HK-2 (cell line): ENCODE data around the gene KNCN.

Experiments used
- DNase-seq: peaks from one replicate; pipeline ENCODE4 v3.0.0-alpha.2; 2018; ENCODE audit not compliant: unreplicated experiment

Gene KNCN

GRCh38 chr1:46523496-46524353, 27.7 kb downstream of the KNCN start:
- DNase-seq, result no peak

GRCh38 chr1:46522969-46523320, 28.5 kb downstream of the KNCN start:
- DNase-seq, result no peak

DNA sequence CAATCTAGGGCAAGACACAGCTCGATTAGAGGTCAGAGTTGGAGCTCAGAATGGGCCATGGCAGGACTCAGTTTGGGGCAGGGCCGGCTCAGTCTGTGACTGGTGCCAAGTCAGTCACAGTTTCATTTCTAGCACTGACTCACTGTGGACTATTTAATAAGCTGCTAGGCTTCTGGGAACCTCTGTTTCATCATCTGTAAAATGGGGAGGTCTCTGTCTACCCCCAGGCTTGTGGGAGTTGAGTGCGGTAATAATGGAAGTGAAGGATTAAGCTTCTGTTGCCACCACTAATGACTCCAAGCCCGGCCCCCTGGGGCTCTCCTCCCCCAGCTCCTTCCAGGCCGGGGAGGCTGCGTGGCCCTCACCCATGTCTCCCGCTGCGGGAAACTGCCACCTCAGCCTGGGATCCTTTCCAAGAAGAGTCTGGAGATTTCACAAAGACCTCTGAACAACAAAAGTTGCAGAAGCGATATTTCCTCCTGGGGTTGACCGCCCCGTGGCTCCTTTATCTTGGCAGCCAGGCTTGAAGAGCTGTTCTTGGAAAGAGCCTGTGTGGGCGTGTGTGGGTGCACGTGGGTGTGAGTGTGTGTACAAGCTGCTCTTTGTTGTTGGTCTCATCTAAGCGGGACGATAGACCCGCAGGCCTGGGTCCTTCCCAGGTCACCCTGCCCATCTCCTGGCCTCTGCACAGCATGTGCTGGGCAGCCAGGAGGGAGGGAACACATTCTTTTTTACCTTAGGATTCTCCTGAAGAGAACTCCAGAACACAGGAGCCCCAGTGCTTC, 29.1 kb downstream of the KNCN start:
- peak; percentile 88 for DNase-seq

DNA sequence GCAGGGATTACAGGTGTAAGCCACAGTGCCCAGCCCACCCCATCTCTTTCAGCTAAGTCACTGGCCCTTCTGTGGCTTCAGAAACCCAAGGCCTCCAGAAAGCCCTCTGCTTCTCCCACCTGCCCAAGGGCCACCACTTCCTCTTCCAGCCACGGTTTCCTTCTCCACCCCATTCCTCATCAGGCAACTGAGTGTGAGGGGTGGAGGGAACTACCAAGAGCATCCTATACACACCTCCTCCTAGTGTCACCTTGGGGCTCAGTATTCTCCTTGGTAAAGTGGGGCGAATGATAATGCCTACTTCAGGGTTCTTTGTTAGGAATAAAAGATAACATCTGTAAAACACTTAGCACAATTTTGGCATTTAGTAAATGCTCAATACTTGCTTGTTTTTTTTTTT, 30.0 kb downstream of the KNCN start:
- no peak for DNase-seq

- peak; percentile 95 for DNase-seq
Observed at GRCh38 chr1:46520063-46520911, 31.2 kb downstream of the KNCN start.

DNA sequence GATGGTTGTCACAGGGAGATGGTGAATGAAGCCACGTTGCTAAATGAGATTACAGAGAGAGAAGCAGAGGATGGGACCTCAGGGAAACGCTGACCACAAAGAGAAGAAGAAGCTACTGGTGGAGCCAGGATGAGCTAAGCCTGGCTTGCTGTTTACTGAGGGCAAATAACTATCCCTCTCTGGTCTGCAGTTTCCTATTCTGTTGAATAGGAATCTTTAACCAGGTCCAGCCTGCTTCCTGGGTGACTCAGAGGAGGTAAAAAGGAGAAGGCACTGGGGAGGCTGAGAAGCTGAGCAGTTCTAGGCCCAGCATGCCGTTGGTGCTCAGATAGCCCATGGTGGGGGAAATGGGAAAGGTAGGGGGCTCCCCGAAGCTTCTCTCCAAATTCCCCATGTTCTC, 32.2 kb downstream of the KNCN start:
- no peak for DNase-seq

GRCh38 chr1:46517932-46518498, 33.4 kb downstream of the KNCN start:
- no peak for DNase-seq

DNA sequence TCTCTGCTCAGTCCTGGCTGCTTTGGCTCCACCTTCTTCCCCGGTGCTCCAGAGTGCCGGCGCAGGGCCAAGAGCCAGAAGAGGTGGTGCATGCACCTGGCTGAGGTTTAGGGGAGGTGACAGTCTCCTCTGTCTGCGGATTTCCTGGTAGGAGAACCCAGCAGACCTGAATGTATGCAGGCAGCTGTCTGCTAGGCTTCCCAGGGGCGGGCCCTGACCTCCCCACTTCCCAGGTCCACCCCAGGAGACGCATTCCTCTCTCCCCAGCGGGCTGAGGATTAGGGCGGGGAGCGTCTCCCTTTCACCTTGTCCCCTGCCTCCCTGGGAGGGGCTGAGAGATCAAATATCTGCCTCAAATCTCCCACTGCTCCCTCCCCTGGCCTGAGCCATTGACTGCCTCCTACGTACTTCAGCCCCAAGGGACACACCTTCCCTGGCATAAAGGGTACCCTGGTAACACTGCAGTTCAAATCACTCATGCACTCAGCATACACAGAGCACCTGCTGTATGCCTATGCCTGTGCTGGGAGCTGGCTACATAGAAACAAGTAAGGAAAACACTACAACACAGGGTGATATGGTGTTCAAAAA, 34.3 kb downstream of the KNCN start:
- DNase-seq, result peak; percentile 74

- no peak for DNase-seq
Observed at GRCh38 chr1:46516200-46516950, 35.1 kb downstream of the KNCN start.

DNA sequence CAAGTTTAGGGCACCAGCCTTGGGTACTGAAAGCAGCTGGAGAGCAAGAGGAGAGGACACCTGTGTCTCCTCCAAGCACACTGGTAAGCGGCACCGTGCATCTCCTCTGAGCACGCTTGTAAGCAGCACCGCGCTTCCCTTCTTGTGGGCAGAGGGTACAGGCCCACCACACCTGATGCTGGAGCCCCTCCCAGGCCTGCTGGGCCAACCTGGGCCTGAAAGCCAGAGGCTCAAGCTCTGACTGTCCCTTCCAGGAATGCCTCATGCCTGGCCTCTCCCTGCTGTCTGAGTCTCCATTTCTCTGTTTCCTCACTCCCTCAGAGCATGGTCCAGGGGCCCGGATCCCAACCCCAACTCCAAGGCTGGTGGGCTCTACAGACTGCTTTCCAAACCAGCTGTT, 35.9 kb downstream of the KNCN start:
- DNase-seq, result no peak

DNA sequence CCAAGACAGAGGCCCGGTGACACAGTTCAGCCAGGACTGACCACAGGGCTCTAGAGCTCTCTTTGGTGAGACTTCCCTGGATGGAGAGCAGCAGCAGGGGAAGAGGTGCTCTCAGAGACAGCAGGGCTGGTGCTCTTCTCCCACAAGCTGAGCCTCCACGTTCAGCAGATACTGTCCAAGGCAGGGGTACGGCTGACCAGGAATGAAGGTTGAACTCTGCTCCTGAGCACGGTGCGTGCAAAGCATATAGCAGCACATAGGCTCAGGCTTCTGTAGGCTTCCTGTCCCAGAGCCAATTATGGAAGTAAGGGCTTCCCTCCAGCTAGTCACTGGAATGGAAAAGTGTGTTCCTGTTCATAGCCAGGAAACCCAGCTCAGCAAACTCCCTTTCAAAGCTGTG, 37.9 kb downstream of the KNCN start:
- no peak for DNase-seq

DNA sequence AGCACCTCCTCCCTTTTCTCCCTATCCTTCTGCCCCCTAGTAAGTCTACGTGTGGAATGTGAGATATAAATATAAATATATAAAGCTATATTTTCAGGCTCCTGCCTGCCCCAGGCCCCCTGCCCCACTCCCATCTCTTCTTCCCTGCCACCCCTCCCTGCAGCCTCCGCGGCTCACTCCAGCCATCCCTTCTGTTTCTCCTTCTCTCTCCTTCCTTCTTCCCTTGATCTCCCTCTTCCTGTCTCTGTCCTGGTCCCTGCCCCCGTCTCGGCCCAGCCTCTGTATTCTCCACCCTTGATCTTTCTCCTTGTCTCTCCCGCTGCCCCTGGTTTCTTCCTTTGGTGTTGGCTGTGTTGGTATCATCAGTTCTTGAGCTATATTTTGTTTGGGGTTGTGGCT, 38.7 kb downstream of the KNCN start:
- DNase-seq, result no peak

GRCh38 chr1:46512135-46512791, 39.2 kb downstream of the KNCN start:
- DNase-seq, result no peak

DNA sequence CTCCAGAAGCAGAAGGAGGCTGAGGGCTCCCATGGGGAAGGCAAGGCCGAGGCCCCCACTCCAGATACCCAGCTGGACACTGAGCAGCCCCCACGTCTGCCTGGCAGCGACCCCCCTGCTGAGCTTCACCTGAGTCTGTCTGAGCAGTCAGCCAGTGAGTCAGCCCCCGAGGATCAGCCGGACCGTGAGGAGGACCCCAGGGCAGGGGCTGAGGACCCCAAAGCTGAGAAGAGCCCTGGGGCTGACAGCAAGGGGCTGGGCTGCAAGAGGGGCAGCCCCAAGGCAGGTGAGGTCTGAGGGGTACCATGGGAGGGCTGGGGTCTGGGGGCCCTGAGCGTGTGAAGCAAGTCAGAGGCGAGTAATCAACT, 40.5 kb downstream of the KNCN start:
- DNase-seq, result no peak

GRCh38 chr1:46510341-46510997, 41.0 kb downstream of the KNCN start:
- DNase-seq, result no peak

DNA sequence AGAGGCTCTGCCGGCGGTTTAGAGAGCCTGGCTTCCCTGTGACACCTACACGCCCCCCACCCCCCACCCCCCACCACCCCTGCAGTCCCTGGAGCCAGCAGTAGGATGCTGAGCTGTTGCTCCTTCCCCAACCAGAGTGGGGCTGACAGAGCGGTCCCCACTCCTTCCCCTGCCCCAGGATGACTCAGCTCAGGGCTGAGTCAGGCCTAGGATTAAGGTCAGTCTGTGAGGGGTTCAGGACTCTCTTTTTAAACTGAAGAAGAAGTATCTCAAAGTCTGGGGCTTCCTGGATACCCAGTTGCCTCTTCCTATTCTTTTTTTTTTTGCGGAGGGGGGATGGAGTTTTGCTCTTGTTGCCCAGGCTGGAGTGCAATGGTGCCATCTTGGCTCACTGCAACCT, 42.7 kb downstream of the KNCN start:
- no peak for DNase-seq

DNA sequence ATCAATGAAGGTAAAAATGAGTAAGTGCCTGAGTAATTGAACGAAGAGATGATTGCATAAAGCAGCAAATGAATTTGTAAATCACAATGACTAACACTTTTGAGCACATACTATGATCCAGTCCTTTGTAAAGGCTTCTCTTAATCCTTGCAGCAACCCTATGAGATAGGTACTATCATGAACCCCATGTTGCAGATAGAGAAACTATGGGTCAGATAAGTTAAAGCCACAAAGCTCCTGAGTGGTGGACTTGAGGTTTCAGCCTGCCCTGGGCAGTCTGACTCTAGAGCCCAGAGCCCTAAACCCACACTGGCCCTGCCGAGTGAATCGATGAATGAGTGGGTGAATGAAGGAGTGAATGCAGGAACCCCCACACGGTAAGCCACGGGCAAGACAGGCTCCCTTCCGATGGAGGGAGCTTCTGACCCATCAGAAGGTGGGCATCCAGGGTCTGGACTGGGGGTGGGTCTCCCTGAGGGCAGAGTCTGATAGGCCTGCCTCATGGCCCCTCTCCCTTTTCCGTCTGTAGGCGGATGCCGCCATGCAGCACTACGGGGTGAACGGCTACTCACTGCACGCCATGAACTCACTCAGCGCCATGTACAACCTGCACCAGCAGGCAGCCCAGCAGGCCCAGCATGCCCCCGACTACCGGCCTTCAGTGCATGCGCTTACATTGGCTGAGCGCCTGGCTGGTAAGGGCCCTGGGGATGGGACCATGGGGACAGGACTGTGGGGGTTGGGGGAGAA, 44.8 kb downstream of the KNCN start:
- no peak for DNase-seq

DNA sequence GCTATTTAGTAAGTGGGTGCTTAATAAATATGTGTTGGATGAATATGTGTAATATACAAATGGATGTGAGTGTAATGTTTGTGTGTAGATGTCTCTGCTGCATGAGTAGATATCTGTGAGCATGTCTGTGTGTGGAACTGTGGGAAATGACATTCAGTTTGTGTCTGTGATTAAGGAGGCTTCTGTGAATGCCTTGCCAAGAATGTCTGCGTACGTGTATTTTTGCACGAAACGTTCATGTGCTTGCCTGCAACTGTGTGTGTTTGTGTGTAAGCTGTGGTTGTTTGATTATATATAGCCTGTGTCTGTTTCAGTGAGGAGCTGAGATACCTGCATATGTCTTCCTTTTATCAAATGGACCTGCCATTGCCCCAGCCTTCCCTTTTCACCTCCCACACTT, 48.0 kb downstream of the KNCN start:
- no peak for DNase-seq

GRCh38 chr1:46501528-46501927, 49.9 kb downstream of the KNCN start:
- no peak for DNase-seq
